HG02973 (cell line): ENCODE data around the gene TBC1D2.
A peak's percentile ranks its signal among the peaks of the same experiment; 100 is the strongest.
"Not testable (repeated sequence)": the region's sequence is repeated elsewhere in the genome, so short reads cannot be mapped to it uniquely, and the experiment has no call there.

ENCODE experiments used
- ATAC-seq: cut with Tn5 transposase; IDR thresholded peaks from one replicate; pipeline ENCODE4 v1.9.1; 2021; ENCODE audit warnings: moderate library complexity; ENCODE audit not compliant: unreplicated experiment

TBC1D2 gene

DNA sequence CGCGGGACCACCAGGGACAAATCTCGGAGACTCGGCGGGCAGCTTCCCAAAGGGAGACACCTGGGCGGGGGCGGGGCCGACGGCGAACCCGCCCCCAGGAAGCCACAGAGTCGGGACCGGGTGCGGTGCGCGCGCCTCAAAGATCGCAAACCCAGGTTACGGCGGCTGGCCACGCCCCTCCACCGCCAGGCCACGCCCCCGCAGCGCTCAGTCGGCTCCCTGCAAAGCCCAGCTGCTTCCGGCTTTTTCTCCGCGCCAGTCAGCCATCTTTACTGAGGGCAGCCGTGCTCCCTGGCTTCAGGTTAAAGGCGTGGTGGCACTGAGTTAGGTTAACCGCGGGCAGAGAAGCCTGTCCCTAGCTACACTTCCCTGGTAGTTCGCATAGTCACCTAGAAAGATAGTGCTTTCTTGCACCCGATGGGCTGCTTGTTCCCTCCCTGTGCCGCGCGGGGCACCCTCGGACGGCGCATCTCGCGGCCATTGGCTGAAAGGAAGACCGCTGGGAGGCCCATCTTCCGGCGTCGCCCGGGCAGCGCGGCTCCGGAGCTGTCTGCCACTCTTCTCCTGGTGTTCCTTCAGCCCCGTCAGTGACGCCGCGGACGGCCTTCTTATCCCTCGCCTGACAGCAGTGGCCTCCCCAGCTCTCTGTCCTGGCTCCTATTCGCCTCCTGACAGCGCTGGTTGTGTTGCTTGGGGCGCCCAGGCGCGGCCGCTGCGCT, at the start of gene TBC1D2:
Gene TBC1D2 (minus strand): TSS at position 72 of the 719 bp plus-strand sequence. CDS start 108 bp downstream, outside the sequence.
- ATAC-seq: peak; percentile 80

DNA sequence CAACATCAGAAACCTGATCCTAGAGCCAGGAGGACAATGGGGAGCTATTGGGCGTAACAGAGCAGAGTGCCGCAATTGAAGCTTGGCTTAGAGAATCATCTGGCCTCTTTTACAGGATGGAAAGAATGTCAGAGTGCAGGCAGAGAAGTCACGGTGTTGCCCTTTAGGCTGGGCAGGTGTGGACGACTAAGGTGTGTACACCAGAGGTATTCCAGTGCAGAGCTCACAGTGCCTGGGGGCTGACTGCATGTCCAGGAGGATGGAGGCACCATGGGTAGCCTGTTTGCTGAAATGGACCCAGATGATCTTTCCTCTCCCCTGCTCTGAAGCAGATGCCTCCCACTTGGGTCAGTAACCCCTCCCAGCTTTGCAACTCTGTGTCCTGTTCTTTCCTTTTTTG, 48.9 kb upstream of the TBC1D2 start:
- ATAC-seq: no peak

GRCh38 chr9:98303633-98304125, 48.2 kb upstream of the TBC1D2 start:
- no peak for ATAC-seq

DNA sequence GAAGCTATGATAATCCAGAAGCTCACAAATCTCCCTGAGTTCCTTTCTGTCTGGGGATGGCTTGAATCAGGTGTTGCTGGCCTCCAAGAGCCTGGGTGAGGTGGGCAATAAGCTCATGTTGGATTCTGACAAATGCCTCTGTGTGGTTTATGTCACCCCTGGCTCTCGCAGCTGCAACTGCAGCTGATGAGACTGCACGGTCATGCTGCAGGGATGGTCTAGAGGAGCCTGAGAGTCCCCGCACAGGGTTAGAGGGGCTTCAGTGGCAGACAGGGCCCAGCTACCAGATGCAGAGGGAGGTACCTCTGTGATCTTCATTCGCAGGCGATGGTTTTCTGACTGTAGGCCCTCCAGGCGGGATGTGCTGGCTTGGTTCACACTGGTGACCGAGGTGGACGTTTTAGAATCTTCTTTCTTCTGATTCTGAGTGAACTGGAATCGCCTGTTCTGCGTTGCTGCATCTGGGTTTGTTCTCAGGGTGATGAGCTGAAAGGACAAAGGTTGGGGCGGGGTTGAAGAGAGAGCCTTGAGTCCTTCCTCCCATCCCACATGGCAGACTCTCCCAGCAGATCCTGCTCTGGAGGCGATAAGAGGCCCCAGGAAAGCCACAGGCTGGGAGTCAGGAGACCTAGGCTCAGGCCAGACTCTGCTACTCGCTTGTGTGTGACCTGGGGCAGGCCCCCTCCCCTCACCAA, 47.6 kb upstream of the TBC1D2 start:
- ATAC-seq: no peak

GRCh38 chr9:98302150-98302549, 46.7 kb upstream of the TBC1D2 start:
- ATAC-seq: no peak

- no peak for ATAC-seq
Measured at GRCh38 chr9:98300611-98301010, 45.2 kb upstream of the TBC1D2 start.

GRCh38 chr9:98298476-98298875, 43.0 kb upstream of the TBC1D2 start:
- no peak for ATAC-seq

GRCh38 chr9:98295824-98296223, 40.4 kb upstream of the TBC1D2 start:
- no peak for ATAC-seq

- ATAC-seq: no peak
Measured at GRCh38 chr9:98291820-98292219, 36.4 kb upstream of the TBC1D2 start.

DNA sequence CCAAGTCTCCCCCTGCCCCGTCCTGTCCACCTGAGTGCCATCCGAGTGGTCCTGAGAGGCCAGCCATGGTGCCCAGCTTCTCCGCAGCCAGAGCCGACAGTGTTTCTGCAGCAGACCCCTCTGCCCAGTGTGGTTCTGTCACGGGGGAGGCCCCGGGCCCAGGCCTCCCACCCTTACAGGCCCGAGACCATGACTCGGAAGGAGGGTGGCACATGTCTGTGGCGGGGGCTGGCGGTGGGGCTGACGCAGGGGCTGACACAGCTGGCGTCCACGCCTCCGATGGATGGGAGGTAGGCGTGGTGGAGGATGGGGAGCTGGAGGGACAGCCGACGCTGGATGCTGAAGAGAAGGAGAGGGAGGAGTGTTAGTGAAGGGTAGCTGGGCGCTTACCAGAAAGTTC, 35.0 kb upstream of the TBC1D2 start:
- no peak for ATAC-seq

GRCh38 chr9:98289614-98290201, 34.3 kb upstream of the TBC1D2 start:
- no peak for ATAC-seq

GRCh38 chr9:98288881-98289280, 33.4 kb upstream of the TBC1D2 start:
- no peak for ATAC-seq

DNA sequence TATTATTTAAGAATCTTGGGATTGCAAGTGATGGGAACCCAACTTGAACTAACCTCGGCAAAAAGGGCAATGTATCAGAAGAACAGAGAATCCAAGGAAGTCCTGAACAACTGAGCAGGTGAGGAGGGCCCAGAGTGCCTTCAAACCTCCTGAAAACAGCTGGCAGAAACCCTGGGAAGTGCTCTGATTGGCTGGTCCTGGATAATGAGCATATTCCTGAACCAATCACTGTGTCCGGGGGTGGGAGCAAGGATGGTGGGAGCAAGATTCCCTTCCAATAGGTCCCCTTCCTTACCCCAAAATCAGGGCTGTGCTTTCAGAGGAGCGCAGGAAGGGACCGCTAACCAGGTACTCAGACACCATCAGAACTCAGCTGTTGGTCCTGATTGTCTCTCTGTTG, 31.9 kb upstream of the TBC1D2 start:
- no peak for ATAC-seq

DNA sequence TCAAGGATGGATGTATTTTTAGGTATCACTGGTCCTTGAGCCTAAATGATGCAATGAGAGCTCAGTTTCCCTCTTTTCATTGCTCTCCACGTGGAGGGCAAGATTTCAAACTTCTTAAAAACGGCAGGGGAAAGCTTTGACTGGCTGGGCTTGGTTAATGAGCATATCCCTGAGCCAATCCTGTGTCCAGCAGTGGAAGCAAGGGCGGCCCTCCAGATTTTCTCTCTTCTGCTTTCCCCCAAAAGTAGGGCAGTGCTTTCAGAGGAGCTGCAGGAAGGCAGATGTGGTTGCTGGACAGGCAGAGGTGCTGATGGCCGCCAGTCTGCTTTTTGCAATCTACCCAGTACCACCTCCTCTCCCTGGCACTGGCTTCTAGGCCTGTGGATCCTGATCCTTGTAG, 30.0 kb upstream of the TBC1D2 start:
- ATAC-seq: no peak

GRCh38 chr9:98284754-98285153, 29.3 kb upstream of the TBC1D2 start:
- ATAC-seq: no peak

DNA sequence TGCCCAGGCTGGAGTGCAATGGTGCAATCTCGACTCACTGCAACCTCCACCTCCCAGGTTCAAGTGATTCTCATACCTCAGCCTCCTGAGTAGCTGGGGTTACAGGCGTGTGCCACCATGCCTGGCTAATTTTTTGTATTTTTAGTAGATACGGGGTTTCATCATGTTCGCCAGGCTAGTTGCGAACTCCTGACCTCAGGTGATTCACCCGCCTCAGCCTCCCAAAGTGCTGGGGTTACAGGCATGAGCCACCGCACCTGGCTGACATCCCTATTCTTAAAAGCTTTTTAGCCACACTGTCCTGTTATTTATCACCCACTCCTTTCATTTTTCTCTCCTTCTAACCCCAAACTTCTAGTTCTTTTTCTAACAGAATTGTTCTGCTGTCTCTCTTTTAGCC, 27.7 kb upstream of the TBC1D2 start:
- ATAC-seq: not testable (repeated sequence)

DNA sequence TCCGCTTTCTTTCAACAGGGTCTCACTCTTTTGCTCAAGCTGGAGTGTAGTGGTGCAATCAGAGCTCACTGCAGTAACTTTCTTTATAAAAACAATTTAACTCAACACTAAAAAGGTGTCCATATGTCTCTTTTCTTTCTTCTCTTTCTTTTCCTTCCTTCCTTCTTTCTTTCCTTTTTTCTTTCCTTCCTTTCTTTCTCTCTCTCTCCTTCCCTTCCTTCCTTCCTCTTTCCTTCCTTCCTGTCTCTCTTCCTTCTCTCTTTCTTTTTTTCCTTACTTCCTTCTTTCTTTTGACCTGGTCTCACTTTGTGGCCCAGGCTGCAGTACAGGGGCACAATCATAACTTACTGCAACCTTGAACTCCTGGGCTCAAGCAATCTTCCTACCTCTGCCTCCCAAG, 25.8 kb upstream of the TBC1D2 start:
- ATAC-seq: no peak

DNA sequence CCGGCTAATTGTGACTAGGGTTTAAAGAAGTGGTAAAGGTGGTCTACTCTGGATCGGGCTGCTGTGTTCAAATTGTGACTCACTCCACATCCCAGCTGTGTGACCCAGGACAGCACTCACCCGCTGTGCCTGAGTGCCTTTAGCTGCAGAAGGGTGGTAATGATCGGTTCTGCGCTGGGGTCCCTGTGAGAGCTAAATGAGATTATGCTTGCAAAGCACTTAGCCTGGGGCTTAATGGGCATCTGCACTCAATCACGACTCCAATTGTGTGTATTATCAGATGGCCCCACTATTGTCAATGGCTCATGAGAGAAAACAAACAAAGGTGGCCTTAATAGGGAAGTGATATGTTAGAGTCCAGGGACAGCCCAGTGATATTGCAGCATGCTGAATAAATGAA, 25.1 kb upstream of the TBC1D2 start:
- no peak for ATAC-seq

DNA sequence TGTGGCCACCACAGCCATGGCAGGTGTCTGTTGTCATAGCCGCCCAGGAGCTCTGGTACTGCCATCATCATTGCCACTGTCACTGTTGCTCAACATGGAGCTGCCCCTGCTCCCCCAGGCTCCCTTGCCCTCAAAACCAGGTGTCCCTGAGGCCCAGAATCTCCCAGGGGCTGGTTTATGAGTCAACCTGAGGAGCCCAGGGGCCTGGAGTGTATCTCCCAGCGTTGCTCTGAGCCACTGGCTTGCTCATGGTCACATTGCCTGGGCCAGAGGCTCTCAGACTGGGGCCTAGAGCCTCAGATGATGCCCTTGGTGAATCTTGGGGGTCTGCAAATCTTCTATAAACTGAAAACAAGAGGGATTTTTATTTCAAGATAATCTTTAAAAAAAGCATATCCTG, 24.7 kb upstream of the TBC1D2 start:
- no peak for ATAC-seq

GRCh38 chr9:98276907-98277469, 21.5 kb upstream of the TBC1D2 start:
- ATAC-seq: no peak

DNA sequence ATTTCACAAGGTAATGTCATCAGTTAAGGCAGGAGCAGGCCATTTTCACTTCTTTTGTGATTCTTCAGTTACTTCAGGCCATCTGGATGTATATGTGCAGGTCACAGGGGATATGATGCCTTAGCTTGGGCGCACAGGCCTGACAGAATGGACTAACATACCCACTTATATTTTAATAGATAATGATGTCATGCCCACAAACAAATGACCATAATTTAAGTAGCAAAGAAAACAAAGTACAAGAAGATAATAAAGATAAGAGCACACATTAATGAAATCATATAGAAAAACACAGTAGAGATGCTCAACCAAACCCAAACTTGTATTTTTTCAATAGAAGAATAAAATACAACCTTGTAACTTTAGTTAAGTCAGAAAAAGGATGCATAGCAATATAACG, 19.7 kb upstream of the TBC1D2 start:
- no peak for ATAC-seq

DNA sequence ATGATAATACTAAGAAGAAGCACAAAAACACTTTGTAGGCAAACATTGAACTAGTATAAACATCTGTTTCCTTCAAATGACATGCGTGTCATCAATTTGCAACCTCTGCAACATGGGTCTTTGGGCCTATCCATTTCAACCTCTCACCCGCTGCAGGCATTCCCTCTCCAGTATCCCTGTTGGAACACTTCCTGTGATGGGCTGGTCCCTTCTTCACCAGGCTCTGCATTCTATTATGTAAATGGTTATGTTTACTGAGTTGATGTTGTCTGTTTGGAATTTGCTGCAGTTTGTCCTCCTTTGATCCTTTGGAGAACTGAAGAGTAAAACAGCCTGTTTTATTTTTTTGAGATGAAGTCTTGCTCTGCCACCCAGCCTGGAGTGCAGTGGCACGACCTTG, 16.6 kb upstream of the TBC1D2 start:
- no peak for ATAC-seq
